HepG2 (cell line): Measurements from ENCODE around the gene ACTL6A.

Experiments used
- ARID3A ChIP-seq: IDR thresholded peaks from 2 replicates; pipeline ENCODE4 v1.6.1; 2012; ENCODE audit warnings: low read depth, low read length, improper control_type of control experiment
- CENPBD1 ChIP-seq: sonication (generic); formaldehyde crosslinking; IDR thresholded peaks from 2 replicates; pipeline ENCODE4 v1.8.0; 2022; ENCODE audit warnings: missing genetic modification reagents, low read depth, mild to moderate bottlenecking, borderline replicate concordance
- EZH2 ChIP-seq: conservative IDR thresholded peaks from 2 replicates; pipeline ENCODE4 v1.6.1; 2012; ENCODE audit warnings: mild to moderate bottlenecking, low read depth, low read length, moderate library complexity
- FOSL1 ChIP-seq: sonication (generic); formaldehyde crosslinking; IDR thresholded peaks from 2 replicates; pipeline ENCODE4 v1.9.0; 2021; ENCODE audit warnings: missing genetic modification reagents, borderline replicate concordance
- FOXK2 ChIP-seq: fragments of 450-650 bp; IDR thresholded peaks from 2 replicates; pipeline ENCODE4 v1.6.1; 2016
- IRF2 ChIP-seq: IDR thresholded peaks from 2 replicates; pipeline ENCODE4 v1.6.1; 2018; ENCODE audit warnings: missing genetic modification reagents, missing compliant biosample characterization
- KDM6A ChIP-seq: IDR thresholded peaks from 2 replicates; pipeline ENCODE4 v1.6.1; 2016; ENCODE audit warnings: low read depth
- MXI1 ChIP-seq: IDR thresholded peaks from 3 replicates; pipeline ENCODE4 v1.6.1; 2012; ENCODE audit warnings: low read depth, low read length, inconsistent platforms, borderline replicate concordance
- PHB2 ChIP-seq: fragments of 450-650 bp; IDR thresholded peaks from 2 replicates; pipeline ENCODE4 v1.6.1; 2018; ENCODE audit not compliant: partially characterized antibody
- SMYD3 ChIP-seq: sonication (generic); formaldehyde crosslinking; IDR thresholded peaks from 2 replicates; pipeline ENCODE4 v1.8.1; 2023; ENCODE audit warnings: mild to moderate bottlenecking, missing genetic modification reagents
- TF ChIP-seq, protein P1 (sequence below): sonication (generic); formaldehyde crosslinking; IDR thresholded peaks from 2 replicates; pipeline ENCODE4 v1.4.0; 2020; ENCODE audit warnings: missing genetic modification reagents
- TF ChIP-seq, protein P2 (sequence below): sonication (generic); formaldehyde crosslinking; IDR thresholded peaks from 2 replicates; pipeline ENCODE4 v1.5.0; 2020; ENCODE audit warnings: mild to moderate bottlenecking, missing genetic modification reagents, moderate library complexity

DNA sequence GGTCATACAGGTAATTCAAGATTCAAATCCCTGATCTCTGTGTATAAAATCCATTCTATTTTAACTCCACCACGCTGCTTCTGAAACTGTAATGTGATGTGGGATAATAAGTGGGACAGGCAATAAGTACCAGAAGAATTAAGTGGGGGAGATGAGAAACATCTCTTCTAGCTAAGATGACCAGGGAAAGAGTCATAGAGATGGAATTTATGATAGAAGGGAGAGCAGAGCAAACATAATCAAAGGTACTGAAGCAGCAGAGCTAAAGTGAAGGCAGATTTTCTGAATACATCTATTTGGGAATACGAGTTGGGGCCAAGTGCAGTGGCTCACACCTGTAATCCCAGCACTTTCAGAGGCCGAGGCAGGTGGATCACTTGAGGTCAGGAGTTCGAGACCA is 36.8 kb downstream of the ACTL6A start:
- TF ChIP-seq FOXK2 (no peak), KDM6A (CRISPR knock-in tag) (no peak), PHB2 (no peak), SMYD3 (no peak), EZH2 (no peak), ARID3A (no peak), IRF2 (CRISPR knock-in tag) (no peak), CENPBD1 (no peak), FOSL1 (CRISPR knock-in tag) (no peak), MXI1 (no peak)
- TF ChIP-seq, protein P1, sequence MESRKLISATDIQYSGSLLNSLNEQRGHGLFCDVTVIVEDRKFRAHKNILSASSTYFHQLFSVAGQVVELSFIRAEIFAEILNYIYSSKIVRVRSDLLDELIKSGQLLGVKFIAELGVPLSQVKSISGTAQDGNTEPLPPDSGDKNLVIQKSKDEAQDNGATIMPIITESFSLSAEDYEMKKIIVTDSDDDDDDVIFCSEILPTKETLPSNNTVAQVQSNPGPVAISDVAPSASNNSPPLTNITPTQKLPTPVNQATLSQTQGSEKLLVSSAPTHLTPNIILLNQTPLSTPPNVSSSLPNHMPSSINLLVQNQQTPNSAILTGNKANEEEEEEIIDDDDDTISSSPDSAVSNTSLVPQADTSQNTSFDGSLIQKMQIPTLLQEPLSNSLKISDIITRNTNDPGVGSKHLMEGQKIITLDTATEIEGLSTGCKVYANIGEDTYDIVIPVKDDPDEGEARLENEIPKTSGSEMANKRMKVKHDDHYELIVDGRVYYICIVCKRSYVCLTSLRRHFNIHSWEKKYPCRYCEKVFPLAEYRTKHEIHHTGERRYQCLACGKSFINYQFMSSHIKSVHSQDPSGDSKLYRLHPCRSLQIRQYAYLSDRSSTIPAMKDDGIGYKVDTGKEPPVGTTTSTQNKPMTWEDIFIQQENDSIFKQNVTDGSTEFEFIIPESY (CRISPR knock-in tag): no peak
- TF ChIP-seq, protein P2, sequence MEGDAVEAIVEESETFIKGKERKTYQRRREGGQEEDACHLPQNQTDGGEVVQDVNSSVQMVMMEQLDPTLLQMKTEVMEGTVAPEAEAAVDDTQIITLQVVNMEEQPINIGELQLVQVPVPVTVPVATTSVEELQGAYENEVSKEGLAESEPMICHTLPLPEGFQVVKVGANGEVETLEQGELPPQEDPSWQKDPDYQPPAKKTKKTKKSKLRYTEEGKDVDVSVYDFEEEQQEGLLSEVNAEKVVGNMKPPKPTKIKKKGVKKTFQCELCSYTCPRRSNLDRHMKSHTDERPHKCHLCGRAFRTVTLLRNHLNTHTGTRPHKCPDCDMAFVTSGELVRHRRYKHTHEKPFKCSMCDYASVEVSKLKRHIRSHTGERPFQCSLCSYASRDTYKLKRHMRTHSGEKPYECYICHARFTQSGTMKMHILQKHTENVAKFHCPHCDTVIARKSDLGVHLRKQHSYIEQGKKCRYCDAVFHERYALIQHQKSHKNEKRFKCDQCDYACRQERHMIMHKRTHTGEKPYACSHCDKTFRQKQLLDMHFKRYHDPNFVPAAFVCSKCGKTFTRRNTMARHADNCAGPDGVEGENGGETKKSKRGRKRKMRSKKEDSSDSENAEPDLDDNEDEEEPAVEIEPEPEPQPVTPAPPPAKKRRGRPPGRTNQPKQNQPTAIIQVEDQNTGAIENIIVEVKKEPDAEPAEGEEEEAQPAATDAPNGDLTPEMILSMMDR (CRISPR knock-in tag): no peak
